Astrocyte (in vitro differentiated cells and primary cell): ENCODE measurements around the gene CCDC8. TPM values are rescaled to one million over a fixed set of nuclear protein-coding genes. Genes with fewer than 3 reads are reported as not detected.
"Not testable (repeated sequence)": the region's sequence is repeated elsewhere in the genome, so short reads cannot be mapped to it uniquely, and the experiment has no call there.

ENCODE experiments used
- DNase-seq: peaks from one replicate; pipeline ENCODE4 v3.0.0-alpha.2; 2010; ENCODE audit warnings: low read depth
- FAIRE-seq: peaks from 2 replicates; lab custom pipeline; 2011; peaks lifted over from hg19 to GRCh38; lab: Jason Lieb, UNC
- H2AFZ ChIP-seq: 2 replicates; pipeline ENCODE4 v1.6.0; 2012; ENCODE audit warnings: low read depth, low read length, inconsistent platforms
- H3K27ac ChIP-seq: 2 replicates; pipeline ENCODE4 v1.5.1; 2011; ENCODE audit warnings: low read depth, low read length, inconsistent platforms
- H3K27me3 ChIP-seq: 2 replicates; pipeline ENCODE4 v1.6.0; 2011; ENCODE audit warnings: low read length, inconsistent platforms; ENCODE audit not compliant: insufficient read depth
- H3K36me3 ChIP-seq: 2 replicates; pipeline ENCODE4 v1.5.1; 2011; ENCODE audit warnings: low read length, inconsistent platforms; ENCODE audit not compliant: insufficient read depth
- H3K4me1 ChIP-seq: 2 replicates; pipeline ENCODE4 v1.5.1; 2011; ENCODE audit warnings: low read length, inconsistent platforms; ENCODE audit not compliant: insufficient read depth
- H3K4me2 ChIP-seq: 2 replicates; pipeline ENCODE4 v1.6.0; 2012; ENCODE audit warnings: low read length, inconsistent platforms
- H3K4me3 ChIP-seq: 2 replicates; pipeline ENCODE4 v1.5.1; 2011; ENCODE audit warnings: low read depth, mild to moderate bottlenecking, low read length, inconsistent platforms; ENCODE audit not compliant: insufficient read depth
- H3K79me2 ChIP-seq: 2 replicates; pipeline ENCODE4 v1.6.0; 2012; ENCODE audit warnings: mild to moderate bottlenecking, low read length, inconsistent platforms; ENCODE audit not compliant: insufficient read depth
- H3K9ac ChIP-seq: 2 replicates; pipeline ENCODE4 v1.6.0; 2012; ENCODE audit warnings: mild to moderate bottlenecking, low read length, inconsistent platforms
- H3K9me3 ChIP-seq: 2 replicates; pipeline ENCODE4 v1.5.1; 2012; ENCODE audit warnings: low read depth, mild to moderate bottlenecking, low read length, inconsistent platforms; ENCODE audit not compliant: insufficient read depth
- H4K20me1 ChIP-seq: 2 replicates; pipeline ENCODE4 v1.6.0; 2012; ENCODE audit warnings: low read length, inconsistent platforms; ENCODE audit not compliant: insufficient read depth
- H3K27ac Mint-ChIP-seq: one replicate; pipeline ENCODE4 v1.8.0; 2021; ENCODE audit warnings: mild to moderate bottlenecking, mixed read lengths; ENCODE audit not compliant: unreplicated experiment
- H3K27me3 Mint-ChIP-seq: one replicate; pipeline ENCODE4 v1.8.0; 2021; ENCODE audit warnings: low read depth, mixed read lengths; ENCODE audit not compliant: unreplicated experiment
- H3K36me3 Mint-ChIP-seq: one replicate; pipeline ENCODE4 v1.8.0; 2021; ENCODE audit warnings: low read depth, mixed read lengths; ENCODE audit not compliant: unreplicated experiment
- H3K4me1 Mint-ChIP-seq: one replicate; pipeline ENCODE4 v1.8.0; 2021; ENCODE audit warnings: low read depth, mixed read lengths; ENCODE audit not compliant: unreplicated experiment
- H3K4me3 Mint-ChIP-seq: one replicate; pipeline ENCODE4 v1.8.0; 2021; ENCODE audit warnings: mild to moderate bottlenecking, moderate library complexity, mixed read lengths; ENCODE audit not compliant: unreplicated experiment
- H3K9me3 Mint-ChIP-seq: one replicate; pipeline ENCODE4 v1.8.0; 2021; ENCODE audit warnings: mild to moderate bottlenecking, mixed read lengths; ENCODE audit not compliant: unreplicated experiment
- EZH2 ChIP-seq: IDR thresholded peaks from 2 replicates; pipeline ENCODE4 v1.6.1; 2012; ENCODE audit warnings: mild to moderate bottlenecking, low read length, inconsistent platforms; ENCODE audit not compliant: insufficient read depth
- total RNA-seq: library from RNA; stranded (reverse); gene quantifications from 2 replicates; pipeline ENCODE4 v1.2.1, GENCODE V29; 2021
- TF ChIP-seq, protein P1 (sequence below): IDR thresholded peaks from 2 replicates; pipeline ENCODE4 v1.5.1; 2011; ENCODE audit warnings: low read depth, mild to moderate bottlenecking, inconsistent platforms, low read length, moderate library complexity; ENCODE audit not compliant: insufficient read depth

CCDC8 gene
- total RNA-seq, 1 donor from 2014 or later = 35.5 TPM

DNA sequence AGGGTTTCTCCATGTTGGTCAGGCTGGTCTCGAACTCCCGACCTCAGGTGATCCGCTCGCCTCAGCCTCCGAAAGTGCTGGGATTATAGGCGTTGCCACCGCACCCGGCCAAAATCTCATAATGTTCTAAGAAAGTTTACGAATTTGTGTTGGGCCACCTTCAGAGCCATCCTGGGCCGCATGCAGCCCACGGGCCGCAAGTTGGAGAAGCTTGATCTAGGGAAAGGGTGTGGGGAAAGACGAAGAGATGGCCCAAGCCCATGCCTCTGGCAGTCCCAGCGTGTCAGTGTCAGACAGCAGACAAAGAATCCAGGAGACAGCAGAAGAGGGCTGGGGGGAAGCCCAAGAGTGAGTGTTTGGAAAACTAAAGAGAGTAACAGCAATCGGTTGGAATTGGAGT, 32.7 kb upstream of the CCDC8 start:
- FAIRE-seq (no peak), DNase-seq (no peak)
- no peak overlapping the region for H3K27ac ChIP-seq
- H3K4me2 ChIP-seq = no peak overlapping the region
- no peak overlapping the region for H3K9ac ChIP-seq
- H3K79me2 ChIP-seq = no peaks in the 10 kb centered on the region
- Mint-ChIP-seq H3K27me3 (no peaks in the 10 kb centered on the region), H3K36me3 (no peaks in the 10 kb centered on the region), H3K9me3 (peaks cover 11% of the 10 kb centered on the region), H3K27ac (no peak overlapping the region), H3K4me1 (peaks cover 8% of the 10 kb centered on the region), H3K4me3 (no peak overlapping the region)
- peaks cover 3% of the 10 kb centered on the region for H3K4me1 ChIP-seq
- H3K9me3 ChIP-seq = no peaks in the 10 kb centered on the region
- H3K4me3 ChIP-seq = no peak overlapping the region
- no peaks in the 10 kb centered on the region for H3K36me3 ChIP-seq
- no peak for TF ChIP-seq EZH2
- TF ChIP-seq, protein P1, sequence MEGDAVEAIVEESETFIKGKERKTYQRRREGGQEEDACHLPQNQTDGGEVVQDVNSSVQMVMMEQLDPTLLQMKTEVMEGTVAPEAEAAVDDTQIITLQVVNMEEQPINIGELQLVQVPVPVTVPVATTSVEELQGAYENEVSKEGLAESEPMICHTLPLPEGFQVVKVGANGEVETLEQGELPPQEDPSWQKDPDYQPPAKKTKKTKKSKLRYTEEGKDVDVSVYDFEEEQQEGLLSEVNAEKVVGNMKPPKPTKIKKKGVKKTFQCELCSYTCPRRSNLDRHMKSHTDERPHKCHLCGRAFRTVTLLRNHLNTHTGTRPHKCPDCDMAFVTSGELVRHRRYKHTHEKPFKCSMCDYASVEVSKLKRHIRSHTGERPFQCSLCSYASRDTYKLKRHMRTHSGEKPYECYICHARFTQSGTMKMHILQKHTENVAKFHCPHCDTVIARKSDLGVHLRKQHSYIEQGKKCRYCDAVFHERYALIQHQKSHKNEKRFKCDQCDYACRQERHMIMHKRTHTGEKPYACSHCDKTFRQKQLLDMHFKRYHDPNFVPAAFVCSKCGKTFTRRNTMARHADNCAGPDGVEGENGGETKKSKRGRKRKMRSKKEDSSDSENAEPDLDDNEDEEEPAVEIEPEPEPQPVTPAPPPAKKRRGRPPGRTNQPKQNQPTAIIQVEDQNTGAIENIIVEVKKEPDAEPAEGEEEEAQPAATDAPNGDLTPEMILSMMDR = no peak
- H4K20me1 ChIP-seq = no peaks in the 10 kb centered on the region
- H3K27me3 ChIP-seq = no peaks in the 10 kb centered on the region
- H2AFZ ChIP-seq = no peak overlapping the region

DNA sequence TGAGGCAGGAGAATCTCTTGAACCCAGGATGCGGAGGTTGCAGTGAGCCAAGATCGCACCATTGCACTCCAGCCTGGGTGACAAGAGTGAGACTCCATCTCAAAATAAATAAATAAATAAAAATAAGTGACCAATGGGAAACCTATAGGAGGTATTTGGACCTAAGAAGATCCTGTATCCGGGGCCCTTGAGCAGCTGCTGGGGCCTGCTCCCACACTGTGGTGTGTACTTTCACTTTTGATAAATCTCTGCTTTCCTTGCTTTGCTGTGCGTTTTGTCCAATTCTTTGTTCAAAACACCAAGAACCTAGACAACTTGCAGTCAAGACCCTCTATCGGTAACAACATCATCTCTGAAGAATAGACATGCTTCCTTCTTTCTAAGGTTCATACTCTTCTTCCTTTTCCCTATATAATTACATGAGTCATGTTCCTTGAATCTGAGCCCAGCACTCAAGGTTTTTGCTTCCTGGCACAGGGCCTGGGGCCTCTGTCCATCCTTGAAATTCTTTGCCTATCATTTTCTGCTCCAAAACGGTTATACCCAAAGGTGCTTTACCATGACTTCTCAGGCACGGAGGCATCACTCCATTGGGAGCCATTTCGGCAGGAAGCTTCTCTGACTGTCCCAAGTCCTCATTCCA, 29.6 kb upstream of the CCDC8 start:
- Histone ChIP-seq H3K9ac (no peak overlapping the region), H2AFZ (no peak overlapping the region), H3K27ac (no peak overlapping the region), H3K9me3 (no peaks in the 10 kb centered on the region), H3K4me3 (no peak overlapping the region), H4K20me1 (no peaks in the 10 kb centered on the region), H3K27me3 (no peaks in the 10 kb centered on the region), H3K79me2 (no peaks in the 10 kb centered on the region), H3K4me1 (peaks cover 3% of the 10 kb centered on the region), H3K36me3 (no peaks in the 10 kb centered on the region), H3K4me2 (peak overlapping the region; percentile 32)
- Mint-ChIP-seq H3K36me3 (no peaks in the 10 kb centered on the region), H3K4me1 (peaks cover 8% of the 10 kb centered on the region), H3K27me3 (no peaks in the 10 kb centered on the region), H3K4me3 (no peak overlapping the region), H3K9me3 (peaks cover 2% of the 10 kb centered on the region), H3K27ac (peak overlapping the region; percentile 7)
- no peak for TF ChIP-seq EZH2
- TF ChIP-seq, protein P1 = no peak
- FAIRE-seq (peak; percentile 34), DNase-seq (peak; percentile 68)

DNA sequence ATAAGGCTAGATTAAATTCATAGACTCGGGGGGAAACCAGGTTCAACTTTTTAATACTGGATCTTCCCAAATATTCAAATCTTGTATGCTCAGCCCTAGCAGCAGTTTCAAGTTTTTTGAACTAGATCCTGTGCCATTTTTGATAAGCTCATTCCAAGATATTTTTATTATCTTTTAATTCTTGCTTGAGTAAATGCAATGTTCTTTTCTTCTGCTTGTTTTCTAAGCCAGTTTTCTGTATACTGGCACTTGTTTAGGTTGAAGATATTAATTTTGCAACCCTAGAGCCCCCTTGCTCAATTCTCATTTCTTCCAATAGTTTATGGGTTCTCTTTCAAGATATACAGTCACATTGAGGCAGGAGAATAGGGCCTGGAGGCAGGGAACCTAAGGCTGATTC, 28.5 kb upstream of the CCDC8 start:
- Histone ChIP-seq H3K79me2 (no peaks in the 10 kb centered on the region), H2AFZ (no peak overlapping the region), H3K27me3 (no peaks in the 10 kb centered on the region), H3K4me1 (peaks cover 3% of the 10 kb centered on the region), H4K20me1 (no peaks in the 10 kb centered on the region), H3K9me3 (no peaks in the 10 kb centered on the region), H3K36me3 (no peaks in the 10 kb centered on the region), H3K4me3 (no peak overlapping the region), H3K27ac (no peak overlapping the region), H3K9ac (no peak overlapping the region), H3K4me2 (no peak overlapping the region)
- TF ChIP-seq, protein P1 = no peak
- TF ChIP-seq EZH2 = no peak
- Mint-ChIP-seq H3K4me3 (no peak overlapping the region), H3K36me3 (no peaks in the 10 kb centered on the region), H3K4me1 (peaks cover 5% of the 10 kb centered on the region), H3K9me3 (peaks cover 2% of the 10 kb centered on the region), H3K27ac (no peak overlapping the region), H3K27me3 (no peaks in the 10 kb centered on the region)
- DNase-seq = no peak
- no peak for FAIRE-seq

DNA sequence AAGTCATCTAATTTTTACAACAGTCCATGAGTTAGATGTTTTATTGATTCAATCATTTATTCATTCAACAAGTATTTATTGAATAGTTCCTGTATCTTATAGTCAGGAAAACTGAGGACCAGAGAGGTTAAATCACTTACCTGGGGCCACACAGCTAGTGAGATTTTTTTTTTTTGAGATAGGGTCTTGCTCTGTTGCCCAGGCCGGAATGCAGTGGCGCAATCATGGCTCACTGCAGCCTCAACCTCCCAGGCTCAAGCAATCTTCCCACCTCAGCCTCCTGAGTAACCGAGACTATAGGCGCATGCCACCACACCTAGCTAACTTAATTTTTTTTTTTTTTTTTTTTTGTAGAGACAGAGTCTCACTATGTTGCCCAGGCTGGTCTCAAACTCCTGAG, 22.3 kb upstream of the CCDC8 start:
- not testable (repeated sequence) for DNase-seq, H3K4me3 ChIP-seq, FAIRE-seq, H3K36me3 Mint-ChIP-seq, H3K36me3 ChIP-seq, H3K27me3 ChIP-seq, H3K9me3 ChIP-seq, H3K79me2 ChIP-seq, H4K20me1 ChIP-seq, H3K9ac ChIP-seq, H3K27me3 Mint-ChIP-seq, H2AFZ ChIP-seq, H3K4me3 Mint-ChIP-seq, H3K4me2 ChIP-seq, H3K4me1 Mint-ChIP-seq, H3K4me1 ChIP-seq, H3K9me3 Mint-ChIP-seq, H3K27ac Mint-ChIP-seq, H3K27ac ChIP-seq
